T47D (cell line): Measurements from ENCODE around the gene PTPRD.

Source experiments
- DNase-seq, 2 experiments: peaks; one replicate each; pipeline versions ENCODE4 v3.0.0 to v3.0.0-alpha.2; 2011 to 2012; ENCODE audit warnings: low read depth in 1 of 2, low spot score in 1 of 2
- JUND ChIP-seq: IDR thresholded peaks from 2 replicates; pipeline ENCODE4 v1.6.1; 2012; ENCODE audit warnings: low read depth
- in situ Hi-C: cut with HindIII; loops from 2 replicates; pipeline ENCODE4 v1.10.0; 2016; ENCODE audit warnings: low sequenced_read_pairs, low pct_unique_long_range_greater_than_20kb

The PTPRD gene

GRCh38 chr9:8349376-8349775, 2263.4 kb downstream of the PTPRD start:
- in situ Hi-C loops: no loop called here
- no peak for DNase-seq
- TF ChIP-seq JUND: no peak

GRCh38 chr9:8348756-8349155, 2264.0 kb downstream of the PTPRD start:
- in situ Hi-C loops: no loop called here
- DNase-seq: no peak
- no peak for TF ChIP-seq JUND

GRCh38 chr9:8346296-8346695, 2266.5 kb downstream of the PTPRD start:
- in situ Hi-C loops: no loop called here
- TF ChIP-seq JUND: no peak
- no peak for DNase-seq

- DNase-seq: no peak
- no peak for TF ChIP-seq JUND
- in situ Hi-C loops: no loop called here
Observed at GRCh38 chr9:8338767-8339510, 2273.9 kb downstream of the PTPRD start.

GRCh38 chr9:8337834-8338766, 2274.7 kb downstream of the PTPRD start:
- in situ Hi-C loops: no loop called here
- no peak for DNase-seq
- TF ChIP-seq JUND: no peak

GRCh38 chr9:8332871-8333270, 2279.9 kb downstream of the PTPRD start:
- TF ChIP-seq JUND: no peak
- in situ Hi-C loops: no loop called here
- no peak for DNase-seq

- TF ChIP-seq JUND: no peak
- in situ Hi-C loops: no loop called here
- DNase-seq: no peak
Observed at GRCh38 chr9:8332331-8332650, 2280.5 kb downstream of the PTPRD start.

- in situ Hi-C loops: no loop called here
- no peak for TF ChIP-seq JUND
- peak in 1 of 2 experiments; percentile 14 for DNase-seq
Observed at GRCh38 chr9:8331507-8332330, 2281.1 kb downstream of the PTPRD start.

- TF ChIP-seq JUND: no peak
- DNase-seq: peak in 1 of 2 experiments; percentile 36
- in situ Hi-C loops: no loop called here
Observed at GRCh38 chr9:8329561-8330283, 2283.1 kb downstream of the PTPRD start.

- in situ Hi-C loops: no loop called here
- TF ChIP-seq JUND: no peak
- no peak for DNase-seq
Observed at GRCh38 chr9:8315211-8315610, 2297.6 kb downstream of the PTPRD start.

GRCh38 chr9:8309258-8309657, 2303.5 kb downstream of the PTPRD start:
- in situ Hi-C loops: no loop called here
- no peak for TF ChIP-seq JUND

GRCh38 chr9:8304720-8305119, 2308.1 kb downstream of the PTPRD start:
- no peak for DNase-seq
- in situ Hi-C loops: no loop called here
- TF ChIP-seq JUND: no peak

More at GRCh38 chr9:8309258-8309657, 2303.5 kb downstream of the PTPRD start:
- DNase-seq: no peak
